AG04450 (cell line): Measurements from ENCODE around the gene L3MBTL4. TPM values are rescaled to one million over a fixed set of nuclear protein-coding genes. Genes with fewer than 3 reads are reported as not detected.

Source experiments
- CTCF ChIA-PET: fragments of 300-600, 350-600 bp; formaldehyde crosslinking; extraction: SDS; loops from one replicate; lab custom pipeline; 2022; ENCODE audit warnings: antibody characterized with exemption, inconsistent platforms; lab: Charles Lee
- POLR2A ChIA-PET: fragments of 350-600 bp; formaldehyde crosslinking; extraction: SDS; loops from one replicate; lab custom pipeline; 2021; ENCODE audit warnings: antibody characterized with exemption, inconsistent platforms; lab: Yijun Ruan, JAX
- DNase-seq: peaks from one replicate; pipeline ENCODE4 v3.0.0-alpha.2; 2011; ENCODE audit warnings: low read depth, low spot score
- H3K27ac ChIP-seq: one replicate; pipeline ENCODE4 v1.5.1; 2012; ENCODE audit warnings: low read depth, low read length, control low read depth
- H3K27me3 ChIP-seq: one replicate; pipeline ENCODE4 v1.6.0; 2012; ENCODE audit warnings: low read length; ENCODE audit not compliant: control insufficient read depth, insufficient read depth
- H3K4me3 ChIP-seq: 2 replicates; pipeline ENCODE4 v1.5.1; 2011; ENCODE audit warnings: mild to moderate bottlenecking, low read depth, low read length, control low read depth
- H3K9me3 ChIP-seq: 2 replicates; pipeline ENCODE4 v1.5.1; 2012; ENCODE audit warnings: low read length; ENCODE audit not compliant: control insufficient read depth, insufficient read depth
- polyA plus RNA-seq: library from polyadenylated mRNA; depleted of rRNA; stranded (reverse); fragments of >200 nt; gene quantifications from 2 replicates; pipeline ENCODE4 v1.2.3, GENCODE V29; 2011
- TF ChIP-seq, protein P1 (sequence below): IDR thresholded peaks from 2 replicates; pipeline ENCODE4 v1.5.1; 2011; ENCODE audit warnings: low read depth, low read length, control low read depth, inconsistent platforms

Gene L3MBTL4
- polyA plus RNA-seq, 1 experiment: 0.05 TPM

DNA sequence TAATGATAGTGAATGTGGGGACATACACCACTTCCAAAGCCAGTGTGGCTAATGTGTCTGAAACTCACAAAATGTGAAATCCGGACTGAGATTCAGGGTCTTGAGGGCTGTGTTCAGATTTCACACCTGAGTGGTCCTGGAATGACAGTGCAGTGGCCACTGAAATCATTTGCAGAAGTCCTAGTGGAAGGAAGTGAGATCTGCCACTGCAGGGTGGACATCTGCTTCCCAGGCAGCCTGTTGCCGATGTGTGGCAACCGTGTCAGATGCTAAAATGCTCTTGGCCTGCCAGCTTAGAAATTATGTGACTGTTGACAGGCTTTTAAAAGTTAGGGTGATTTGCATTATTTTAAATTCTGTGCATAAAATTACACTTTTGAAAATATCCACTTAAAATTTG, 441.6 kb downstream of the L3MBTL4 start:
- Histone ChIP-seq H3K27ac (no peak overlapping the region), H3K9me3 (no peaks in the 10 kb centered on the region), H3K4me3 (no peak overlapping the region), H3K27me3 (no peaks in the 10 kb centered on the region)
- POLR2A ChIA-PET: no interaction called here
- CTCF ChIA-PET: no interaction called here
- DNase-seq: no peak
- TF ChIP-seq, protein P1, sequence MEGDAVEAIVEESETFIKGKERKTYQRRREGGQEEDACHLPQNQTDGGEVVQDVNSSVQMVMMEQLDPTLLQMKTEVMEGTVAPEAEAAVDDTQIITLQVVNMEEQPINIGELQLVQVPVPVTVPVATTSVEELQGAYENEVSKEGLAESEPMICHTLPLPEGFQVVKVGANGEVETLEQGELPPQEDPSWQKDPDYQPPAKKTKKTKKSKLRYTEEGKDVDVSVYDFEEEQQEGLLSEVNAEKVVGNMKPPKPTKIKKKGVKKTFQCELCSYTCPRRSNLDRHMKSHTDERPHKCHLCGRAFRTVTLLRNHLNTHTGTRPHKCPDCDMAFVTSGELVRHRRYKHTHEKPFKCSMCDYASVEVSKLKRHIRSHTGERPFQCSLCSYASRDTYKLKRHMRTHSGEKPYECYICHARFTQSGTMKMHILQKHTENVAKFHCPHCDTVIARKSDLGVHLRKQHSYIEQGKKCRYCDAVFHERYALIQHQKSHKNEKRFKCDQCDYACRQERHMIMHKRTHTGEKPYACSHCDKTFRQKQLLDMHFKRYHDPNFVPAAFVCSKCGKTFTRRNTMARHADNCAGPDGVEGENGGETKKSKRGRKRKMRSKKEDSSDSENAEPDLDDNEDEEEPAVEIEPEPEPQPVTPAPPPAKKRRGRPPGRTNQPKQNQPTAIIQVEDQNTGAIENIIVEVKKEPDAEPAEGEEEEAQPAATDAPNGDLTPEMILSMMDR: no peak

DNA sequence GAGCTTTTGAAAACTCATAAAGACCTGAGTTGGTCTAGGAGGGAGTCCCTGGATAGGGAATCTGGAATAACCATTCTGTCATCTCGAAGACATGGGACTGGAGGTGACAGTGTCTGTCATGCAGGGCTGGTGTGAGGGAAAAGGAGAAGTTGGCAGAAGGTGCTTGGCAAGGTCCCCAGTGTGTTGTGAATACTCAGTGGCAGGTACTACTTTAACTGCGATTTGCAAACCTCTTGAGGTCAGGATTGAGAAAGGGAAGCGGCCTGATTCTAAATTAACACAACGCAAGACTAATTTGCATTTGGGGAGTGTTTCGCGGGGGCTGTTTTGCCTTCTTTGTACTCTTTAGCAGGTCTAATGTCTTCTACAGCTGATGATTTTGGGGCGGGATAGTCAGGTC, 442.4 kb downstream of the L3MBTL4 start:
- Histone ChIP-seq H3K27ac (no peak overlapping the region), H3K27me3 (no peaks in the 10 kb centered on the region), H3K9me3 (no peaks in the 10 kb centered on the region), H3K4me3 (no peak overlapping the region)
- TF ChIP-seq, protein P1: no peak
- ChIA-PET POLR2A (no interaction called here), CTCF (no interaction called here)
- DNase-seq: no peak

DNA sequence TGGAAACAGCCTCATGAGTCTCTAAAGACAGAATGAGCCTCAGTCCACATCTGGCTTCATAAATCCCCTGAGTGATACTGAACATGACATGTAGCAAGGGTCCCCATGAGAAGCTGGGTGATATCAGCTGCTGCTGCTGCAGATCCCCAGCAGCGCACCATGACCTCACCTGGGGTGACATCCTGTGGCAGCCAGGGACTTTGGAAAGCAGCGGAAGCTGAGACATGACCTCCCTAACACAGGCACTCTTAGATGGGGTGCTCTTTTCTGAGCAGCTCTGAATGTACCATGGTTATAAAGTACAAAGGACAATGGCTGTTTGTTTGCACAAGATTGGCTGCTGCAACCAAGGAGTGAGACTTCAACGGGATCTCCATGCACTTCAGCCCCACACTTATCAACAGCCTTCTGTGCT, 444.7 kb downstream of the L3MBTL4 start:
- H3K4me3 ChIP-seq: no peak overlapping the region
- H3K27me3 ChIP-seq: peaks cover 2% of the 10 kb centered on the region
- CTCF ChIA-PET: no interaction called here
- no peaks in the 10 kb centered on the region for H3K9me3 ChIP-seq
- POLR2A ChIA-PET: no interaction called here
- DNase-seq: no peak
- TF ChIP-seq, protein P1: no peak
- no peak overlapping the region for H3K27ac ChIP-seq

DNA sequence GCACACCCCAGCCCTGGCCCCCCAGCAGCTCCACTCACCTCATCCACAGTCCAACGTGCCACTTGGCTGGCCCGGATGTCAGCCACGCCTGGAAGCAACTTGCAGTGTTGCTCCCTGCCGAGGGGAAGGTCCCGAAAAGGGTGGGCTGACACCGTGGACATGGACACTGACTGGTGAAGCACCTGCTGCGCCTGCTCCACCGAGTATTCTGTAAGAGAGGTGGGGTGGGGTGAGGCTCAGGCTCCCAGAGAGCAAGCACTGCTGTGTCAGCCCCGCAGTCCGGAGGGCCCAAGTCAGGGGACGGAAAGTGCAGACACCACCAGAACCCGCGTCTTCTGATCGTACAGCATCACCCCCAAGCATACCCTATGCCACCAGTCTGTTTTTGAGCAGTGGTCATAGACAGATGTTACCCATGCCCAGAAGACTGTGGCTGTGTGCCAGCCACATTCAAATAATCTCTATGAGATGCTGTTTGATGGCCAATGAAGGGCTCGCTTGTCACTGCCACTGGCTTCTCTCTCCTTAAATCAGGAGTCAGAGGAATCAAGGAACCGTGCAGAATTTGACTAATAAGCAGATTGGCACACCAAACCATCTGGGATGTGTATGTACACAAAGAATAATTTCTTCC, 445.2 kb downstream of the L3MBTL4 start:
- Histone ChIP-seq H3K9me3 (no peaks in the 10 kb centered on the region), H3K27me3 (peaks cover 2% of the 10 kb centered on the region), H3K4me3 (no peak overlapping the region), H3K27ac (no peak overlapping the region)
- TF ChIP-seq, protein P1: no peak
- POLR2A ChIA-PET: no interaction called here
- CTCF ChIA-PET: no interaction called here
- DNase-seq: no peak

DNA sequence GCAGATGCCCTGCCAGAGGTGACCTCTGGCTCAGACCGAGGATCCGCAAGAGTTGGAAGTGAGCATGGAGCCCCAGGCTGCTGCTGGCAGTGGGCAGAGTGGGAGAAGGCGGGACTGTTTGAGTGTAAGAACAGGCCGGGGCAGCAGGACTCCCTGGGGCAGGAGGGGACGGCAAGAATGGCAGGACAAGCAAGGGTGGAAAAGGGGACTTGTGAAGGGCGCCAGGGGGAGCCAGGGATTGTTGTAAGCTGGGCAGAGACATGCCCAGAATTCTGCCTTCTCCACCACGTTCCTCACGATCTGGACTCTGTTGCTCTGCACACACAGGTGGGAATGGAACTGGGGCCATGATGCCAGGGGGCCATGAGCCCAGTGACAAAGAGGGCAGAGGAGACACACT, 447.0 kb downstream of the L3MBTL4 start:
- CTCF ChIA-PET: no interaction called here
- H3K9me3 ChIP-seq: no peaks in the 10 kb centered on the region
- no peak for DNase-seq
- H3K4me3 ChIP-seq: no peak overlapping the region
- POLR2A ChIA-PET: no interaction called here
- H3K27me3 ChIP-seq: peaks cover 2% of the 10 kb centered on the region
- H3K27ac ChIP-seq: no peak overlapping the region
- TF ChIP-seq, protein P1: no peak
